PC-9 (cell line): Measurements from ENCODE around the gene SRC.

Source experiments
- EZH2 ChIP-seq: fragments of 200-600 bp; sonication (generic); IDR thresholded peaks from 2 replicates; pipeline ENCODE4 v1.8.0; 2017; ENCODE audit warnings: antibody characterized with exemption, low read depth
- TF ChIP-seq, protein P1 (sequence below): fragments of 200-600 bp; sonication (generic); conservative IDR thresholded peaks from 2 replicates; pipeline ENCODE4 v1.6.1; 2017; ENCODE audit warnings: mixed run types, antibody characterized with exemption, mild to moderate bottlenecking, moderate library complexity

DNA sequence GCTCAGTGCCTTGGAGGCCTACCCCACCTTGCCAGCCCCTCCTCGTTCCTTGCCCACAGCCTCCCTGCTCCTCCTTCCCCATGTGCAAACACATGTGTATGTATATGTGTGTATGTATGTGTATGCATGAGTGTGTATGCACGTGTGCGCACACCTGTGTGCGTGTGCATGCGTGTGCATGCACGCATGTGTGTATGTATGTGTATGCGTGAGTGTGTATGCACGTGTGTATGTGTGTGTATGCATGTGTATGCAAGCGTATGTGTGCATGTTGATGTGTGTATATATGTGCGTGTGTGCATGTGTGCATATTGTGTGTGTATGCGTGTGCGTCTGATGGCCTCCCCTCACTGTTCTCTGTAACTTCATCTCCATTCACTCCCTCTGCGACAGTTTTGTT is 74.7 kb downstream of the SRC start:
- TF ChIP-seq, protein P1, sequence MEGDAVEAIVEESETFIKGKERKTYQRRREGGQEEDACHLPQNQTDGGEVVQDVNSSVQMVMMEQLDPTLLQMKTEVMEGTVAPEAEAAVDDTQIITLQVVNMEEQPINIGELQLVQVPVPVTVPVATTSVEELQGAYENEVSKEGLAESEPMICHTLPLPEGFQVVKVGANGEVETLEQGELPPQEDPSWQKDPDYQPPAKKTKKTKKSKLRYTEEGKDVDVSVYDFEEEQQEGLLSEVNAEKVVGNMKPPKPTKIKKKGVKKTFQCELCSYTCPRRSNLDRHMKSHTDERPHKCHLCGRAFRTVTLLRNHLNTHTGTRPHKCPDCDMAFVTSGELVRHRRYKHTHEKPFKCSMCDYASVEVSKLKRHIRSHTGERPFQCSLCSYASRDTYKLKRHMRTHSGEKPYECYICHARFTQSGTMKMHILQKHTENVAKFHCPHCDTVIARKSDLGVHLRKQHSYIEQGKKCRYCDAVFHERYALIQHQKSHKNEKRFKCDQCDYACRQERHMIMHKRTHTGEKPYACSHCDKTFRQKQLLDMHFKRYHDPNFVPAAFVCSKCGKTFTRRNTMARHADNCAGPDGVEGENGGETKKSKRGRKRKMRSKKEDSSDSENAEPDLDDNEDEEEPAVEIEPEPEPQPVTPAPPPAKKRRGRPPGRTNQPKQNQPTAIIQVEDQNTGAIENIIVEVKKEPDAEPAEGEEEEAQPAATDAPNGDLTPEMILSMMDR = no peak
- TF ChIP-seq EZH2 = no peak
